T-helper 2 cell (primary cell): ENCODE measurements around the gene ALG8.
"Not testable (repeated sequence)": the region's sequence is repeated elsewhere in the genome, so short reads cannot be mapped to it uniquely, and the experiment has no call there.

Experiments
- DNase-seq, 5 experiments: peaks; one replicate each; pipeline versions ENCODE4 v3.0.0 to v3.0.0-alpha.2; 2012 to 2022

Gene ALG8

GRCh38 chr11:78069465-78069864, 70.0 kb downstream of the ALG8 start:
- DNase-seq, result no peak

GRCh38 chr11:78067704-78068103, 71.7 kb downstream of the ALG8 start:
- DNase-seq, result no peak

- no peak for DNase-seq
Observed at GRCh38 chr11:78066471-78066870, 73.0 kb downstream of the ALG8 start.

- DNase-seq, result no peak
Observed at GRCh38 chr11:78065203-78065602, 74.2 kb downstream of the ALG8 start.

GRCh38 chr11:78063440-78064181, 75.8 kb downstream of the ALG8 start, which contains the start of gene THRSP:
Gene THRSP (plus strand): TSS chr11:78063861. CDS start chr11:78063882, 21 bp downstream.
- no peak for DNase-seq

- DNase-seq, result no peak
Observed at GRCh38 chr11:78062671-78063070, 76.8 kb downstream of the ALG8 start.

GRCh38 chr11:78061921-78062311, 77.5 kb downstream of the ALG8 start:
- no peak for DNase-seq

- no peak for DNase-seq
Observed at GRCh38 chr11:78061088-78061920, 78.1 kb downstream of the ALG8 start.

- no peak for DNase-seq
Observed at GRCh38 chr11:78060533-78060932, 78.9 kb downstream of the ALG8 start.

GRCh38 chr11:78059749-78060328, 79.6 kb downstream of the ALG8 start:
- not testable (repeated sequence) for DNase-seq

GRCh38 chr11:78057462-78058055, 81.9 kb downstream of the ALG8 start:
- no peak for DNase-seq

GRCh38 chr11:78056093-78056492, 83.3 kb downstream of the ALG8 start:
- no peak for DNase-seq

- DNase-seq, result no peak
Observed at GRCh38 chr11:78054971-78055370, 84.5 kb downstream of the ALG8 start.

- no peak for DNase-seq
Observed at GRCh38 chr11:78050964-78051831, 88.2 kb downstream of the ALG8 start.
